ENCODE data around the gene TMEM42.

Gene TMEM42

DNA sequence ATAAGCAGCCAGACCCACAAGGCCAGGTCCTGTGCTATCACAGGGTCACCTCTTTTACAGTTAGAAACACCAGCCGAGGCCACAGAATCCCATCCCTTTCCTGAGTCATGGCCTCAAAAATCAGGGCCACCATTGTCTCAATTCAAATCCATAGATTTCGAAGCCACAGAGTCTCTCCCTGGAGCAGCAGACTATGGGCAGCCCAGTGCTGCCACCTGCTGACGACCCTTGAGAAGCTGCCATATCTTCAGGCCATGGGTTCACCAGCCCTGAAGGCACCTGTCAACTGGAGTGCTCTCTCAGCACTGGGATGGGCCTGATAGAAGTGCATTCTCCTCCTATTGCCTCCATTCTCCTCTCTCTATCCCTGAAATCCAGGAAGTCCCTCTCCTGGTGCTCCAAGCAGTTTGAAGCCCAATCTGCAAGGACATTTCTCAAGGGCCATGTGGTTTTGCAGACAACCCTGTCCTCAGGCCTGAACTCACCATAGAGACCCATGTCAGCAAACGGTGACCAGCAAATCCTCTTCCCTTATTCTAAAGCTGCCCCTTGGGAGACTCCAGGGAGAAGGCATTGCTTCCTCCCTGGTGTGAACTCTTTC lies 52.3 kb downstream of the TMEM42 start:
- DNase-seq, result peak; percentile 51 to 64

DNA sequence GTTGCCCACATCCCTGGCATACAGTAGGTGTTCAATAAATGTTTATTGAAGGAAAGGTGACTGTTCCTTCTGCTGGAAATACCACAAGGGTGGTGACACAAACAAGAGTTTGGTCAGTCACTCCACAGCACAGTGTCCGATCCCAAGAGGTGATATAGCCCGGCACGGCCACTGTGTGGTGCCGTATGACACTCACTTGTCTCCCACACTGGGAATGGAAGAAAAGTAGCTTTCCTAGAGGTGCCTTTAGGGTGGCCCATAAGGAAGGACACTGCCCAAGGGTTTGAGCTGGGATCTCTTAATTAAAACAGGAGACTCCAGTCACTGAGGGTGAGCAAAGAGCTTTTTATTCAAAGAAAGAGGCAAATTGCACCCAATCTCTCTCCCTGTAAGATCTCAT lies 53.2 kb downstream of the TMEM42 start:
- DNase-seq, result no peak

Measured in CD4-positive, alpha-beta T cell treated with Interleukin-1 beta for 1 hour (primary cell).